HG03135 (cell line): Measurements from ENCODE around the gene TARS2.
A peak's percentile ranks its signal among the peaks of the same experiment; 100 is the strongest.

Experiments used
- ATAC-seq: cut with Tn5 transposase; IDR thresholded peaks from one replicate; pipeline ENCODE4 v1.9.1; 2021; ENCODE audit warnings: mild to moderate bottlenecking, moderate library complexity; ENCODE audit not compliant: unreplicated experiment

Gene TARS2, protein sequence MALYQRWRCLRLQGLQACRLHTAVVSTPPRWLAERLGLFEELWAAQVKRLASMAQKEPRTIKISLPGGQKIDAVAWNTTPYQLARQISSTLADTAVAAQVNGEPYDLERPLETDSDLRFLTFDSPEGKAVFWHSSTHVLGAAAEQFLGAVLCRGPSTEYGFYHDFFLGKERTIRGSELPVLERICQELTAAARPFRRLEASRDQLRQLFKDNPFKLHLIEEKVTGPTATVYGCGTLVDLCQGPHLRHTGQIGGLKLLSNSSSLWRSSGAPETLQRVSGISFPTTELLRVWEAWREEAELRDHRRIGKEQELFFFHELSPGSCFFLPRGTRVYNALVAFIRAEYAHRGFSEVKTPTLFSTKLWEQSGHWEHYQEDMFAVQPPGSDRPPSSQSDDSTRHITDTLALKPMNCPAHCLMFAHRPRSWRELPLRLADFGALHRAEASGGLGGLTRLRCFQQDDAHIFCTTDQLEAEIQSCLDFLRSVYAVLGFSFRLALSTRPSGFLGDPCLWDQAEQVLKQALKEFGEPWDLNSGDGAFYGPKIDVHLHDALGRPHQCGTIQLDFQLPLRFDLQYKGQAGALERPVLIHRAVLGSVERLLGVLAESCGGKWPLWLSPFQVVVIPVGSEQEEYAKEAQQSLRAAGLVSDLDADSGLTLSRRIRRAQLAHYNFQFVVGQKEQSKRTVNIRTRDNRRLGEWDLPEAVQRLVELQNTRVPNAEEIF

DNA sequence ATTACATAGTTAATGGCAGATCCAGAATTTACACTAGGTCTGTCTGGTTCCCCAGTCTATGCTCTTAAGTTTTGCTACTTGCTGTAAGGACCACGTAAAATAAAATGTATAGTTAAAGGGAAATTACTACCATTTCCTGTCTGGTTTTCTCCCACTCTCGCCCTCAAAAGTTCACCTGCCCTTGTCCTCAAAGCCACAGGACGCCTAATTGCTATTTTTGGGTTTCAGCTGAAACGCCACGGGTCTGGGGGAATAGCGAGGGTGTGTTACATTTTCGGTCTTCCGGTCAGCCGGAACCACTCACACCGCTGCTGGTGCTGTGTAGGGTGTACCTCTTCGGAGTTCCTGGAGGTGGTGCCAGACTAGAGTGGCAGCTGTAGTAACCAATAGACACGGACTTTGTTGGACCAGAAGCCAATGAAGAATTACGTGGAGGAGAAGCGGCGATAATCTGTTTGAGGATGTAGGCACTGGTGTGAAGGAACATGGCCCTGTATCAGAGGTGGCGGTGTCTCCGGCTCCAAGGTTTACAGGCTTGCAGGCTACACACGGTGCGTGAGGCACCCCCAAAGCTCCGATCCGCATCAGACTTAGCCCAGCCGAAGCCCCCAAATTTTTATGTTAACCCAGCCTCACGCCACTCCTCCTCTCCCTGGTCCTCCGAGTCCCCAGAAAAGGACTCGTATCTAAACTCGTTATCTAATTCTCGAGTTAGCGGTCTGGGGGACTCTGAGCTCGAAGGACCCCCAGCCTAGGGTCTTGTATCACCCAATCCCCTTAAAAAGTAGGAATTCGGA is at the start of gene TARS2:
Gene TARS2 (plus strand): TSS at position 454 of the 797 bp plus-strand sequence. CDS start 32 bp downstream, at position 486.
- peak; percentile 99 for ATAC-seq

DNA sequence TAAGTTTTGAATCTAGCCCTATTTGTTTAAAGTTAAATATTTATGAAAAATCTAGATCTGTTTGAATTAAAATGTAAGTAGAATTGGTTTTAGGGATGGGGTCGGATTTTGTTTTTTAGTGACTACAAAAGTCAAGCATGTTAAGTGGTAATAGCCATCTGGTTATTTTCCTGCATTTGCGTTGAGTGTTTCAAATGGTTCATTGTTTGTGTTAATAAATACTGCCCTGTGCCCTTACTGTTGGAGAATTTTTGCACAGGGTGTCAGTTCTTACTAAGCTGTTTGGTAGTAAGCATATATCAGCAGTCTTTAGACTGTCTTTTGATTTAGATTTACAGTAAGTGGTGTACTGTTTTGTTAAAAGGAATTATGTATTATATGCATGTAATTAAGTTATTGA is 46.1 kb upstream of the TARS2 start:
- ATAC-seq: no peak

GRCh38 chr1:150444232-150444631 is 43.0 kb upstream of the TARS2 start:
- ATAC-seq: no peak

DNA sequence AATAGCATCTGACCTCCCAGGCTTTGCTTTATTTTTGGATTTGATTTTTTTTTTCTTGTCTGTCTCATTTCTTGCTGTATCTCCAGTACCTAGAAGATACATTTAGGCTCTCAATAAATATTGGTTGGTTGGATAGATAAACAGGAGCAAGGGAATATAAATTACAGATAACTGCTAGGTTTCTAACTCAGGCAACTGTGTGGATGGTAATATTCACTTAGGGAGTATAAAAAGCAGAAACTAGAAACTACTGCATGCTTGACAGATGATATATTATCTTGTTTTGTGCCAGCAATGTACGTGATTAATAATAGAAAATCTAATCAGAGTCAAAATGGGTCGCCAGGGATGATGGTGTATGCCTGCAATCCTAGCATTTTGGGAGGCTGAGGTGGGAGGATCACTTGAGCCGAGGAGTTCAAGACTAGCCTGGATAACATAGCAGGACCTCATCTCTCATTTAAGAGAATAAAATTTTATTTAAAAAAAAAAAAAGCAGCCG is 31.0 kb upstream of the TARS2 start:
- no peak for ATAC-seq

GRCh38 chr1:150464422-150464826 is 22.8 kb upstream of the TARS2 start:
- ATAC-seq: no peak

DNA sequence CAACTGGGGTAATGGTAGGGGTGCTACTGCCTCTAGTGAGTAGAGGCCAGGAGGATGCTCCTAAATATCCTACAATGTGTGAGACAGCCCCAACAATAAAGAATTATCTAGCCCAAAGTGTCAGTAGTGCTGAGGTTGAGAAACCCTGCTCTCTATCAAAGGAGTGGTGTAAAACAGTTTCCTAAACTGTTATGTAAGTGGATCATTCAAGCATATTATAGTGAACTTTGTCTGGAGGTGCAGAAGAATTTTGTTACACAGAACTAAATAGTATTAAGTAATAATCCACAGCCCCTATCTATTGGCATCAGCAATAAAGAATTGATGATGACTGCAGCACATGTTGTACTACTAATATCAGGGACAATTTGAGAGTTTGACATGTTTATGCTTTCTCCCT is 20.3 kb upstream of the TARS2 start:
- ATAC-seq: no peak

DNA sequence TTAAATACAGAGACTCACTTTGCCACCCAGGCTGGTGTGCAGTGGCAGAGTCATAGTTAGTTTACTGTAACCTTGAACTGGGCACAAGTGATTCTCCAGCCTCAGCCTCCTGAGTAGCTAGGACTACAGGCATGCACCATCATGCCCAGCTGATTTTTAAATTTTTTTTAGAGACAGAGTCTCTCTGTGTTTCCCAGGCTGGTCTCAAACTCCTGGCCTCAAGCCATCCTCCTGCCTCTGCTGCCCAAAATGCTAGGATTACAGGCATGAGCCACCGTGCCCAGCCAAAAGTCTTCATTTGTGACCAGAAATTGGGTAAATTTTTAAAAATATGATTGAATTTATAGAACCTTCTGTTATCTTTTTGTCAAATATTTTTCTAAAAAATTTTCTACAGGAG is 17.9 kb upstream of the TARS2 start:
- ATAC-seq: no peak

GRCh38 chr1:150472601-150473200 is 14.5 kb upstream of the TARS2 start:
- ATAC-seq: no peak

GRCh38 chr1:150473659-150474058 is 13.6 kb upstream of the TARS2 start:
- no peak for ATAC-seq

- no peak for ATAC-seq
Measured at GRCh38 chr1:150474869-150475268, 12.3 kb upstream of the TARS2 start.

DNA sequence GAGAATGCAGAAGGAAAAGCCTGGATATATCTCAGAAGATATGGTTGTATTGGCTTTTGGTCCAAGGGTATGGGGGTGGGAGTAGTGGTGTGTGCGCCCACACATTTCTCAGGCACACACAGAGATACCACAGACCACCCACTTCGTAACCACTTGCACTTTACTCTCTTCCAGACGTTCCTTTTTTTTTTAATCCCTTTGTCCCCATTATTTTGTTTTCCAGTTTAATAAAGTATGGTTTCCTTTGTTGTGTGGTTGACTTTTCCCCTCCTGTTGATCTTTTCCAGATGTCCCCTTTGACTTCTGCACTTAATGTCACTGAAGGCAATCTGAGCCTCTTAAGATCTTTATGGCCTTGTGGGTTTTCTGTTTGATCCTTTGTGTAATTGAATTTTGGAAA is 10.5 kb upstream of the TARS2 start:
- no peak for ATAC-seq

- ATAC-seq: no peak
Measured at GRCh38 chr1:150477320-150477719, 9.9 kb upstream of the TARS2 start.

DNA sequence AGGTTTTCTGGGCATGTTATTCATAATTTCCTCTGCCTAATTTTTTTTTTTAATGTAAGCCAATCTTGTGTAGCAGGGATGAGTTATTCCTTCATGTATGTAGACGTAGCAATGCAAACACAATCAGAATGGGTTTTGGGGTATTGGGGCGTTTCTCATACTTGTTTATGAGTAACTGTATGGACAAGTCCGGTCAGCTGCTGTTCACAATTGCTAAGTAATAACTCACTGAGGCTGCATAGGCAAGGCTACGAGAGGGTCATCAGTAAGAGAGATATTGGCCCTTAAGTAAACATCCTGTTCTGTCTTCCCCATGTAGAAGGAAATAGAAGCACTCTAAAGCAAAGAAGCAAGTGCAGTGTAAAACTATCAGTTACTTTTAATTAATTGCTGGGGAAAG is 9.5 kb upstream of the TARS2 start:
- ATAC-seq: no peak

DNA sequence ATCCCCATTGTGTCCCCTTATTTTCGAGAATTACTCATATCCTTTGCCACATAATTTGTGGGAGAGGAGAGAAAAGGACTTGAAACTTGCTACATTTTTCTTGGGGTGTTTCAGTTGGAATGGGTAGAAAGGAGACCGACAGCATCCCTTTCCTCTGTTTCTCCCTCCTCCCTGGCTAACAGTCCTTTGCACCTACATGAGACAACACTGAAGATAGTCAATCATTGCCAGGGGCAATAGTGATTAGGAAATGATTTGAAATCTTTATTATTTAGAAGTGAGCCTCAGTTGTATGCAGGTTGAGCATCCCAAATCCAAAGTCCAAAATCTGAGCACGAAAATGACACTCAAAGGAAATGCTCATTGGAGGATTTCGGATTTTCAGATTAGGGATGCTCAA is 7.8 kb upstream of the TARS2 start:
- no peak for ATAC-seq

- no peak for ATAC-seq
Measured at GRCh38 chr1:150479927-150480352, 7.3 kb upstream of the TARS2 start.

DNA sequence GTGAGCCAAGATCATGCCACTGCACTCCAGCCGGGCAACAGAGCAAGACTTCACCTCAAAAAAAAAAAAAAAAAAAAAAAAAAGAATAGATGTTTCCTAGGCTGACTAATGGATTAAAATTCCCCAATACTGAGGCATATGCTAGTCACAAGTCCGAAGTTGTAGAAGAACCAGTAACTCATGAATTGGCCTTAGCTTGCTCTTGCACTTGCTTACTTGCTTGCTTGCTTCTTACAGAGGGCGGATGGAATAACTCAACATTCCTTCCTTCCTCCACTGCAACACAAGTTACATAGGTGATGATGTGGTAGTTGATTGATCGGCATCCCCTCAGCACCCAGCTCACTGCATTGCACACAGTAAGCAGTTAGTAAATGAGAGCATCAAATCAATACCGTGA is 2.8 kb upstream of the TARS2 start:
- no peak for ATAC-seq

DNA sequence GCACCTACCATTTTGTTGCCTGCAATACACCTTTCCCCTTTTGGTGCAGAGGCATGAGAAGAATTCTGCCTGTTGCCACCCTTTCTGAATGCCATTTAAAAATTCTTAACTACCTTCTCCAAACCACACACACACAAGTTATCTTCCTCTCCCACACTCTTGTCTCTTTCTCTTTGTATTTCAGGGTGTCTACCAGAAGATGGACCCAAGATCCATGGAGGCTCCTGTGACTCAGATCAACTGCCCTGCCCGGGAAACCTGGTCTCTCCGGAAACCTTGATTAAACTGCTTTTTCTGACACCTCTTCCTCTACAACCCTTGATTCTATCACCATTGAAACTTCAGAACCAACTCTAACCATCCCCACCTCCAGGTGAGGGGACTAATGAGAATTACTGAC is 2.4 kb upstream of the TARS2 start:
- ATAC-seq: no peak

DNA sequence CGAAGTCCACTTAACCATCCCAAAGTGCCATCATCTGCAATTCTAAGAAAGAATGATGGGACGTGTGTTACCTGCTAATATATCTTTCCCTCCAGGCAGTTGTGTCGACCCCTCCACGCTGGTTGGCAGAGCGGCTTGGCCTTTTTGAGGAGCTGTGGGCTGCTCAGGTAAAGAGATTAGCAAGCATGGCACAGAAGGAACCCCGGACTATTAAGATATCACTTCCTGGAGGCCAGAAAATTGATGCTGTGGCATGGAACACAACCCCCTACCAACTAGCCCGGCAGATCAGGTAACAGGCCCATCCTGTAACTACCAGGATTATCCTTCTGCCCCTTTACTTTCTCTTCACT is 520 bp downstream of the TARS2 start:
- no peak for ATAC-seq

GRCh38 chr1:150493175-150493574 is 6.0 kb downstream of the TARS2 start:
- no peak for ATAC-seq

DNA sequence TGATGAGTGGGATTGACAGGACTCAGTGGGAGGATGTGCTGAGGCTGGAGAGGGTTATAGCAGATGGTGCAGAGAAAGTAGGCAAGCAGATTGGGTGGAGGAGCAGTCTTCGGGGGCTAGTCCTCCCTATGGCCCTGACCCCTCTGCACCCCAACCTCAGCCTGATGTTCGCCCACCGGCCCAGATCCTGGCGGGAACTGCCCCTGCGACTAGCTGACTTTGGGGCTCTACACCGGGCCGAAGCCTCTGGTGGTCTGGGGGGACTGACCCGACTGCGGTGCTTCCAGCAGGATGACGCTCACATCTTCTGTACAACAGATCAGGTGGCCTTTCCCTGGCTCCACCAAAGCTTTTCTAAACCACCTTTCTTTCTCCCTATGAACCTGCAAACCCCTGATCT is 11.1 kb downstream of the TARS2 start:
- ATAC-seq: no peak

DNA sequence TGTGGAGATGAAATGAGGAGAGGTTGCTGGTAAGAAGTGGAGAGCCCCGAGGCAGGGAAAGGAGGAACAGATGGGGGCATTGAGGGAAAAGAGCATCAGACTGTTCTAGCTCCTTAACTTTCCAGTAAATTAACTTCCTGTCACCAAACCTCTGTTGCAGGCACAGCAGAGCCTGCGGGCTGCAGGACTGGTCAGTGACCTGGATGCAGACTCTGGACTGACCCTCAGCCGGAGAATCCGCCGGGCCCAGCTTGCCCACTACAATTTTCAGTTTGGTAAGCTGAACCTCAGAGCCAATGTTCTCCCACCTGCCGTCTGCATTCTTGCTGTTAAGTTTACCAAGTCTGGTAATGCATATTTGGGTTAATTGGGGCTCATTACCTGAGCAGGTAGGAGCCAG is 18.2 kb downstream of the TARS2 start:
- ATAC-seq: no peak
